Smooth muscle cell (in vitro differentiated cells): Measurements from ENCODE around the gene FNIP2. TPM values are rescaled to one million over a fixed set of nuclear protein-coding genes. Genes with fewer than 3 reads are reported as not detected.
"Not testable (repeated sequence)": the region's sequence is repeated elsewhere in the genome, so short reads cannot be mapped to it uniquely, and the experiment has no call there.

Experiments
- DNase-seq: peaks from one replicate; lab custom pipeline; 2025; ENCODE audit not compliant: unreplicated experiment; lab: John Stamatoyannopoulos, UW
- H2AFZ ChIP-seq: fragments of 200-600 bp; sonication (generic); 2 replicates; pipeline ENCODE4 v1.6.0; 2016; ENCODE audit warnings: antibody characterized with exemption, low read depth, mild to moderate bottlenecking
- H3F3A ChIP-seq: fragments of 200-600 bp; sonication (generic); 2 replicates; pipeline ENCODE4 v1.6.0; 2017; ENCODE audit warnings: antibody characterized with exemption, low read depth
- H3K27ac ChIP-seq: fragments of 200-600 bp; sonication (generic); 2 replicates; pipeline ENCODE4 v1.5.1; 2016; ENCODE audit warnings: low read depth, mild to moderate bottlenecking
- H3K27me3 ChIP-seq: fragments of 200-600 bp; sonication (generic); 2 replicates; pipeline ENCODE4 v1.6.1; 2016; ENCODE audit warnings: low read depth, mild to moderate bottlenecking
- H3K36me3 ChIP-seq: fragments of 200-600 bp; sonication (generic); 2 replicates; pipeline ENCODE4 v1.5.1; 2016; ENCODE audit warnings: low read depth
- H3K4me1 ChIP-seq: fragments of 200-600 bp; sonication (generic); 2 replicates; pipeline ENCODE4 v1.5.1; 2016; ENCODE audit warnings: low read depth
- H3K4me2 ChIP-seq: fragments of 200-600 bp; sonication (generic); 2 replicates; pipeline ENCODE4 v1.6.0; 2016; ENCODE audit warnings: mild to moderate bottlenecking
- H3K4me3 ChIP-seq: fragments of 200-600 bp; sonication (generic); 2 replicates; pipeline ENCODE4 v1.5.1; 2016; ENCODE audit warnings: mild to moderate bottlenecking
- H3K79me2 ChIP-seq: fragments of 200-600 bp; sonication (generic); 2 replicates; pipeline ENCODE4 v1.6.0; 2016; ENCODE audit warnings: low read depth, mild to moderate bottlenecking
- H3K9ac ChIP-seq: fragments of 200-600 bp; sonication (generic); 2 replicates; pipeline ENCODE4 v1.6.0; 2016; ENCODE audit warnings: low read depth
- H3K9me3 ChIP-seq: fragments of 200-600 bp; sonication (generic); replicated peaks from 2 replicates; pipeline ENCODE4 v1.5.1; 2016; ENCODE audit warnings: low read depth
- H4K20me1 ChIP-seq: fragments of 200-600 bp; sonication (generic); 2 replicates; pipeline ENCODE4 v1.6.0; 2016; ENCODE audit warnings: low read depth
- CTCF ChIP-seq: fragments of 200-600 bp; sonication (generic); IDR thresholded peaks from 2 replicates; pipeline ENCODE4 v1.5.1; 2017; ENCODE audit warnings: borderline replicate concordance, mild to moderate bottlenecking, antibody characterized with exemption; ENCODE audit not compliant: insufficient read depth, poor library complexity, severe bottlenecking
- WGBS: methylation state at CpG from one replicate; pipeline ENCODE4 v1.1.7; 2016; ENCODE audit warnings: low lambda C conversion rate; 5-methylcytosine and 5-hydroxymethylcytosine counted together
- polyA plus RNA-seq: library from polyadenylated mRNA; unstranded; fragments of >200 nt; fragmentation: Nextera tagmentation; extraction: Ambion mirVana; gene quantifications from 2 replicates; pipeline ENCODE4 v1.2.1, GENCODE V29; 2016
- total RNA-seq: library from RNA; depleted of rRNA; stranded (reverse); fragments of >200 nt; gene quantifications from 2 replicates; pipeline ENCODE4 v1.2.3, GENCODE V29; 2014

Gene FNIP2
- total and polyA plus RNA-seq, 2 experiments from 2014 or later: 10.4 to 36.3 TPM

GRCh38 chr4:158915683-158916241 is 146.9 kb downstream of the FNIP2 start:
- no peak for TF ChIP-seq CTCF
- Histone ChIP-seq H3K4me2 (no peak overlapping the region), H3F3A (no peaks in the 10 kb centered on the region), H3K9me3 (no peaks in the 10 kb centered on the region), H3K79me2 (no peaks in the 10 kb centered on the region), H3K4me1 (peaks cover 5% of the 10 kb centered on the region), H3K9ac (no peak overlapping the region), H2AFZ (no peak overlapping the region), H4K20me1 (no peaks in the 10 kb centered on the region), H3K4me3 (no peak overlapping the region), H3K27me3 (no peaks in the 10 kb centered on the region), H3K27ac (no peak overlapping the region), H3K36me3 (no peaks in the 10 kb centered on the region)
- WGBS: 93% methylated on average over 2 of the region's 2 CpGs
- no peak for DNase-seq

GRCh38 chr4:158920452-158920996 is 151.7 kb downstream of the FNIP2 start:
- not testable (repeated sequence) for H3K36me3 ChIP-seq, H3K9ac ChIP-seq, H3K9me3 ChIP-seq, DNase-seq, H3K4me2 ChIP-seq, H3K79me2 ChIP-seq, H2AFZ ChIP-seq, H3K4me3 ChIP-seq, H3K27ac ChIP-seq, H3K4me1 ChIP-seq, H4K20me1 ChIP-seq, H3F3A ChIP-seq, H3K27me3 ChIP-seq
- 87% methylated on average over 8 of the region's 8 CpGs for WGBS

- not testable (repeated sequence) for H3K27me3 ChIP-seq, H3K9ac ChIP-seq, H3K4me2 ChIP-seq, H3K9me3 ChIP-seq, H3F3A ChIP-seq, H3K4me3 ChIP-seq, H4K20me1 ChIP-seq, H3K36me3 ChIP-seq, H3K27ac ChIP-seq, H3K79me2 ChIP-seq, H2AFZ ChIP-seq, DNase-seq, H3K4me1 ChIP-seq
- 98% methylated on average over 12 of the region's 19 CpGs for WGBS
Observed at GRCh38 chr4:158927774-158928173, 158.9 kb downstream of the FNIP2 start.

GRCh38 chr4:158929939-158930638 is 161.3 kb downstream of the FNIP2 start:
- no peak overlapping the region for H3K9ac ChIP-seq
- WGBS: 85% methylated on average over 5 of the region's 5 CpGs

More at GRCh38 chr4:158929939-158930638, 161.3 kb downstream of the FNIP2 start:
- H3K36me3 ChIP-seq: no peaks in the 10 kb centered on the region
- no peak overlapping the region for H2AFZ ChIP-seq
- H3K4me1 ChIP-seq: no peaks in the 10 kb centered on the region
- no peak for TF ChIP-seq CTCF
- no peak overlapping the region for H3K4me3 ChIP-seq
- H3K27me3 ChIP-seq: no peaks in the 10 kb centered on the region
- H3K27ac ChIP-seq: no peak overlapping the region
- H4K20me1 ChIP-seq: no peaks in the 10 kb centered on the region
- no peaks in the 10 kb centered on the region for H3K9me3 ChIP-seq
- no peaks in the 10 kb centered on the region for H3F3A ChIP-seq
- DNase-seq: no peak
- H3K4me2 ChIP-seq: no peak overlapping the region
- no peaks in the 10 kb centered on the region for H3K79me2 ChIP-seq
